Mononuclear cell (primary cell): ENCODE measurements around the gene C2orf92. TPM values are rescaled to one million over a fixed set of nuclear protein-coding genes. Genes with fewer than 3 reads are reported as not detected.
"Not testable (repeated sequence)": the region's sequence is repeated elsewhere in the genome, so short reads cannot be mapped to it uniquely, and the experiment has no call there.

Source experiments
- H3K27me3 ChIP-seq: 2 replicates; pipeline ENCODE4 v1.6.0; 2011; ENCODE audit warnings: low read length, control low read depth; ENCODE audit not compliant: insufficient read depth
- H3K4me1 ChIP-seq: 2 replicates; pipeline ENCODE4 v1.5.1; 2011; ENCODE audit warnings: mild to moderate bottlenecking, low read length, control low read depth; ENCODE audit not compliant: insufficient read depth
- H3K4me3 ChIP-seq: 2 replicates; pipeline ENCODE4 v1.5.1; 2011; ENCODE audit warnings: mild to moderate bottlenecking, low read length, moderate library complexity
- H3K9me3 ChIP-seq: 2 replicates; pipeline ENCODE4 v1.5.1; 2011; ENCODE audit warnings: low read depth, mild to moderate bottlenecking, control low read depth, low read length
- total RNA-seq: library from RNA; depleted of rRNA; stranded (reverse); fragments of >200 nt; gene quantifications from one replicate; pipeline ENCODE4 v1.2.3, GENCODE V29; 2012

Gene C2orf92
- total RNA-seq, result 4.5 TPM

GRCh38 chr2:97669448-97669847 is at the start of gene C2orf92:
TSS of gene C2orf92 (plus strand) at chr2:97669713. CDS start at chr2:97669789, 76 bp downstream.
- Histone ChIP-seq H3K9me3 (no peaks in the 10 kb centered on the region), H3K27me3 (no peaks in the 10 kb centered on the region), H3K4me1 (peaks cover 6% of the 10 kb centered on the region), H3K4me3 (no peak within 1 kb of the TSS)

GRCh38 chr2:97620492-97620891 is 49.0 kb upstream of the C2orf92 start:
- not testable (repeated sequence) for H3K9me3 ChIP-seq, H3K4me1 ChIP-seq, H3K27me3 ChIP-seq, H3K4me3 ChIP-seq

GRCh38 chr2:97622976-97623375 is 46.5 kb upstream of the C2orf92 start:
- not testable (repeated sequence) for H3K27me3 ChIP-seq, H3K4me3 ChIP-seq, H3K9me3 ChIP-seq, H3K4me1 ChIP-seq

GRCh38 chr2:97625354-97626048 is 44.0 kb upstream of the C2orf92 start:
- not testable (repeated sequence) for H3K9me3 ChIP-seq, H3K4me3 ChIP-seq, H3K27me3 ChIP-seq, H3K4me1 ChIP-seq

GRCh38 chr2:97626049-97626430 is 43.5 kb upstream of the C2orf92 start:
- not testable (repeated sequence) for H3K4me3 ChIP-seq, H3K27me3 ChIP-seq, H3K9me3 ChIP-seq, H3K4me1 ChIP-seq

GRCh38 chr2:97644023-97644717 is 25.3 kb upstream of the C2orf92 start:
- no peaks in the 10 kb centered on the region for H3K9me3 ChIP-seq
- H3K27me3 ChIP-seq, result peaks cover 3% of the 10 kb centered on the region
- no peak overlapping the region for H3K4me3 ChIP-seq
- peaks cover 20% of the 10 kb centered on the region for H3K4me1 ChIP-seq

GRCh38 chr2:97645112-97645694 is 24.3 kb upstream of the C2orf92 start:
- no peaks in the 10 kb centered on the region for H3K9me3 ChIP-seq
- H3K4me3 ChIP-seq, result peak overlapping the region; percentile 98
- H3K27me3 ChIP-seq, result peaks cover under 1% of the 10 kb centered on the region
- H3K4me1 ChIP-seq, result peaks cover 20% of the 10 kb centered on the region

GRCh38 chr2:97645695-97646629 is 23.6 kb upstream of the C2orf92 start, which contains the start of gene COX5B:
TSS of gene COX5B (plus strand) at chr2:97646062. CDS start at chr2:97646087, 25 bp downstream.
- H3K4me1 ChIP-seq, result peaks cover 20% of the 10 kb centered on the region
- H3K9me3 ChIP-seq, result no peaks in the 10 kb centered on the region
- H3K27me3 ChIP-seq, result no peaks in the 10 kb centered on the region
- H3K4me3 ChIP-seq, result peak within 1 kb of the TSS; percentile 98

GRCh38 chr2:97646977-97647376 is 22.5 kb upstream of the C2orf92 start:
- peak overlapping the region; percentile 98 for H3K4me3 ChIP-seq
- no peaks in the 10 kb centered on the region for H3K27me3 ChIP-seq
- peaks cover 20% of the 10 kb centered on the region for H3K4me1 ChIP-seq
- no peaks in the 10 kb centered on the region for H3K9me3 ChIP-seq

GRCh38 chr2:97651114-97651513 is 18.4 kb upstream of the C2orf92 start:
- Histone ChIP-seq H3K9me3 (no peaks in the 10 kb centered on the region), H3K27me3 (no peaks in the 10 kb centered on the region), H3K4me3 (no peak overlapping the region), H3K4me1 (peaks cover 11% of the 10 kb centered on the region)

GRCh38 chr2:97653473-97653872 is 16.0 kb upstream of the C2orf92 start:
- Histone ChIP-seq H3K27me3 (no peaks in the 10 kb centered on the region), H3K4me3 (no peak overlapping the region), H3K9me3 (no peaks in the 10 kb centered on the region), H3K4me1 (no peaks in the 10 kb centered on the region)

- no peaks in the 10 kb centered on the region for H3K27me3 ChIP-seq
- H3K4me3 ChIP-seq, result no peak overlapping the region
- H3K9me3 ChIP-seq, result no peaks in the 10 kb centered on the region
- no peaks in the 10 kb centered on the region for H3K4me1 ChIP-seq
These were observed 15.6 kb upstream of the C2orf92 start for GRCh38 chr2:97653874-97654273.

- Histone ChIP-seq H3K4me1 (no peaks in the 10 kb centered on the region), H3K27me3 (no peaks in the 10 kb centered on the region), H3K4me3 (no peak overlapping the region), H3K9me3 (no peaks in the 10 kb centered on the region)
These were observed 15.2 kb upstream of the C2orf92 start for GRCh38 chr2:97654309-97654708.

- Histone ChIP-seq H3K9me3 (no peaks in the 10 kb centered on the region), H3K27me3 (no peaks in the 10 kb centered on the region), H3K4me1 (no peaks in the 10 kb centered on the region), H3K4me3 (no peak overlapping the region)
These were observed 14.7 kb upstream of the C2orf92 start for GRCh38 chr2:97654791-97655190.
